HG03571 (cell line): Measurements from ENCODE around the gene RALGPS1.
"Not testable (repeated sequence)": the region's sequence is repeated elsewhere in the genome, so short reads cannot be mapped to it uniquely, and the experiment has no call there.

Experiments
- ATAC-seq: cut with Tn5 transposase; IDR thresholded peaks from one replicate; pipeline ENCODE4 v1.9.1; 2021; ENCODE audit not compliant: unreplicated experiment

Gene RALGPS1

GRCh38 chr9:127167560-127168326 is 253.2 kb downstream of the RALGPS1 start:
- ATAC-seq, result no peak

GRCh38 chr9:127168756-127169574 is 254.4 kb downstream of the RALGPS1 start:
- ATAC-seq, result no peak

- ATAC-seq, result no peak
Measured at GRCh38 chr9:127169575-127169883, 254.9 kb downstream of the RALGPS1 start.

- ATAC-seq, result no peak
Measured at GRCh38 chr9:127170103-127170502, 255.5 kb downstream of the RALGPS1 start.

GRCh38 chr9:127170652-127171051 is 256.1 kb downstream of the RALGPS1 start:
- ATAC-seq, result no peak

- ATAC-seq, result not testable (repeated sequence)
Measured at GRCh38 chr9:127171348-127171747, 256.8 kb downstream of the RALGPS1 start.

GRCh38 chr9:127172066-127172707 is 257.6 kb downstream of the RALGPS1 start:
- ATAC-seq, result no peak

- no peak for ATAC-seq
Measured at GRCh38 chr9:127173063-127173462, 258.5 kb downstream of the RALGPS1 start.

GRCh38 chr9:127174386-127175318 is 260.1 kb downstream of the RALGPS1 start:
- no peak for ATAC-seq

- no peak for ATAC-seq
Measured at GRCh38 chr9:127175319-127175715, 260.7 kb downstream of the RALGPS1 start.

GRCh38 chr9:127175764-127176163 is 261.2 kb downstream of the RALGPS1 start:
- ATAC-seq, result no peak

- ATAC-seq, result no peak
Measured at GRCh38 chr9:127176631-127177030, 262.0 kb downstream of the RALGPS1 start.

GRCh38 chr9:127177231-127177630 is 262.6 kb downstream of the RALGPS1 start:
- ATAC-seq, result no peak

GRCh38 chr9:127177665-127178265 is 263.2 kb downstream of the RALGPS1 start:
- ATAC-seq, result no peak

- no peak for ATAC-seq
Measured at GRCh38 chr9:127178686-127179632, 264.4 kb downstream of the RALGPS1 start.

GRCh38 chr9:127179633-127180441 is 265.3 kb downstream of the RALGPS1 start:
- no peak for ATAC-seq

- ATAC-seq, result no peak
Measured at GRCh38 chr9:127180457-127181314, 266.1 kb downstream of the RALGPS1 start.

GRCh38 chr9:127181315-127181580 is 266.7 kb downstream of the RALGPS1 start:
- no peak for ATAC-seq
